EH (cell line): ENCODE results near the gene IZUMO4.

ENCODE experiments used
- DNase-seq: peaks from one replicate; pipeline ENCODE4 v3.0.0-alpha.2; 2015; ENCODE audit warnings: low read depth

Gene IZUMO4, protein sequence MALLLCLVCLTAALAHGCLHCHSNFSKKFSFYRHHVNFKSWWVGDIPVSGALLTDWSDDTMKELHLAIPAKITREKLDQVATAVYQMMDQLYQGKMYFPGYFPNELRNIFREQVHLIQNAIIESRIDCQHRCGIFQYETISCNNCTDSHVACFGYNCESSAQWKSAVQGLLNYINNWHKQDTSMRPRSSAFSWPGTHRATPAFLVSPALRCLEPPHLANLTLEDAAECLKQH

DNA sequence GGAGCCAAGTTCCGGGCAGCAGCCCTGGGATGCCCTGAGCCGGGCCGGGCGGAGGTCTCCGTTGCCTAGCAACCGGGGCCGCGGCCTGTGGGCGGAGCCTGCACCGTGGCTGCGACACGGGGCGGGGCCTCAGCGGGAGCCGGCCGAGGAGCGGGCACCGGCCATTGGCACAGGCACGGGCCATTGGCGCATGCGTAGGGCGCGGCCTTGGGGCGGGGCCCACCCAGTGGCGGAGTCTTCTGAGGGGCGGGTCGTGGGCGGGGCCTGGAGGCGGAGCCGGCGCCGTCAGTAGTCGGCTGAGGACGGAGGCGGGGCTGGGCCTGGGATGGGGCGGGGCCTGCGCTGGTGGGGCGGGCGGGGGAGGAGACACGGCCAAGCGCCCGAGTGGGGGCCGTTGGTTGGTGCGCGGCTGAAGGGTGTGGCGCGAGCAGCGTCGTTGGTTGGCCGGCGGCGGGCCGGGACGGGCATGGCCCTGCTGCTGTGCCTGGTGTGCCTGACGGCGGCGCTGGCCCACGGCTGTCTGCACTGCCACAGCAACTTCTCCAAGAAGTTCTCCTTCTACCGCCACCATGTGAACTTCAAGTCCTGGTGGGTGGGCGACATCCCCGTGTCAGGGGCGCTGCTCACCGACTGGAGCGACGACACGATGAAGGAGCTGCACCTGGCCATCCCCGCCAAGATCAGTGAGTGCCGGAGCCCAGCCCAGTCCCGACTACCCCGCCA, at the start of gene IZUMO4:
IZUMO4 (plus strand) TSS at position 436 of the 723 bp plus-strand sequence; CDS start at position 467, 31 bp downstream.
- peak; percentile 96 for DNase-seq

DNA sequence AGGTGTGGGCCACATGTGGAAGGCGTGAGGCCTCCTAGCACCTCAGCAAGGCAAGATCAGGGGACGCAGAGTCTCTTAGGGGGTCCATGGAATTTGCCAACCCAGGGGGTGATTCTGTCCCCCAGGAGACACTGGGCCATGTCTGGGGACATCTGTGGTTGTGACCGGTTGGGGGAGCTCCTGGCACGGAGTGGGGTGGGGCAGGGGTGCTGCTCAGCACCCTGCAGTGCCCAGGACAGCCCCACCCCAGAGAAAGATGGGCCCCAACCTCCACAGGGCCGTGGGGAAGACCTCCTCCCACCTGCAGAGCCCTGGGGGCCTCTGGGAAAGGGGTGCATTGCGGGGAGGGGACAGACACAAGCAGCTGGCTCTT, 49.7 kb upstream of the IZUMO4 start:
- DNase-seq, result no peak

DNA sequence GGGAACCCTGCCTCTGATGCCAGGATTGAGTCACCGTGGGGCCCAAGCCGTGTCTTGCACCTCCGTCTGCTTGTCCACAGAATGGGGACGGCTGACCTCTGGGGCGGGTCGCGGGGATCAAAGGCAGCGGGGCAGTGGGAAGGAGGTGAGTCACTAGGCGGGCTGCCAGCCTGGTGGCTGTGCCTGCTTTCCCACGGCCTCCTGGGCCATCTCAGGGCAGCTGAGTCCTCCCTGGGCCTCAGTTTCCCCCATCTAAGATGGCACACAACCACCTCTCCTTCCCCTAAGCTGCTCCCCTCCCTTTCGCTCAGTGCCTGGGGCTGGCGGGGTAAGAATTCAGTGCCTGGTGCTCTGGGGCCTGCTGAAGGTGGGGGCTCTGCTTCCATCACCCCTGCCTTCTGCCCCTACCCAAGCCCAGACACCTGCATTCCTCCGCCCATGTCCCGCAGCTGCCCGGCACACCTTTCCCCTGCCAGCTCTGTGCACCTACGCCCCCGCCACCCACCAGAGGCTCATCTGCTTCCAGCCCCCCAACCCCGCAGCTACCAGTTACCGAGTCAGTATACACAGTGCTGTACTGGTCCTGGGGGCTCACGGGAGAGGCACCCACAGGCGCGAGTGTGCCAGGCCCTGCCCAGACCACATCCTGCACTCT, 49.1 kb upstream of the IZUMO4 start:
- DNase-seq, result peak; percentile 61

DNA sequence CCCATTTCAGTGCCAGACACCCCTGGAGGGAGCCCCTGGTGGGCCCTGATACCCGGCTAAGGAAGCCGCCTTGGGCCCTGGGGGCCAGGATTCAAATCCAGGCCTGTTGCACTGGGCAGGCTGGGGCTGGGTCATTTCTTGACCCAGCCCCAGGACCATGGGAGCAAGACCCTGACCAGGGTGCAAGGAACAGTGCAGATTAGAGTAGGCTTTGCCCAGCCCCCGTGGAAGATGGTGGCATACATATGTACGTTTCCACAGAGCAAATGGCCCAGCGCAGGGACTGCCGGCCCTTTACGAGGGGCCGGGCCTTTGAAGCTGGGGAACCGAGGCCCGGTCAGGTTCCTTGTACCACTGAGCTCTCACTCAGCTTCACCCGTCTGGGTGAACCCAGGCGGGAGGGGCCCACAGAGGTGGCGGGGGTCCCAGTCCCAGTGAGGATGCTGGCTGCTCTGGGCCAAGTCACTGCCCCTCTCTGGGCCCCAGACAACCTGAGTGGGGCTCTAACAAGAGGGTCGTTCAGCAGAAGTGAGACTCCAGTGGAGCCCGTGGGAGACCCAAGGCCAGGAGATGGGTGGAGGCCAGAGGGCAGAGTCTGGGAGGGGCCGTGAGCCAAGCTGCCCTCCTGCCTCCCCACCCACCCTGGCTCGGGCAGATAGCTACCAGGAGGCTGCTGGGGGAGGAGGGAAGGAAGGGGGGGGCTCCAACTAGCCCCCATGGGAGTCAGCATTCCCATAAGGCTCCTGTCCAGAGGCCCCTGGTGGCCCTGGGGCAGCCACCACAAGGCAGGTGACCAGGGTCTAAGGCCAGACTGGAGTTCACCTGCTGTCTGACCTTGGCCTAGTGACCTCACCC, 48.4 kb upstream of the IZUMO4 start:
- no peak for DNase-seq

DNA sequence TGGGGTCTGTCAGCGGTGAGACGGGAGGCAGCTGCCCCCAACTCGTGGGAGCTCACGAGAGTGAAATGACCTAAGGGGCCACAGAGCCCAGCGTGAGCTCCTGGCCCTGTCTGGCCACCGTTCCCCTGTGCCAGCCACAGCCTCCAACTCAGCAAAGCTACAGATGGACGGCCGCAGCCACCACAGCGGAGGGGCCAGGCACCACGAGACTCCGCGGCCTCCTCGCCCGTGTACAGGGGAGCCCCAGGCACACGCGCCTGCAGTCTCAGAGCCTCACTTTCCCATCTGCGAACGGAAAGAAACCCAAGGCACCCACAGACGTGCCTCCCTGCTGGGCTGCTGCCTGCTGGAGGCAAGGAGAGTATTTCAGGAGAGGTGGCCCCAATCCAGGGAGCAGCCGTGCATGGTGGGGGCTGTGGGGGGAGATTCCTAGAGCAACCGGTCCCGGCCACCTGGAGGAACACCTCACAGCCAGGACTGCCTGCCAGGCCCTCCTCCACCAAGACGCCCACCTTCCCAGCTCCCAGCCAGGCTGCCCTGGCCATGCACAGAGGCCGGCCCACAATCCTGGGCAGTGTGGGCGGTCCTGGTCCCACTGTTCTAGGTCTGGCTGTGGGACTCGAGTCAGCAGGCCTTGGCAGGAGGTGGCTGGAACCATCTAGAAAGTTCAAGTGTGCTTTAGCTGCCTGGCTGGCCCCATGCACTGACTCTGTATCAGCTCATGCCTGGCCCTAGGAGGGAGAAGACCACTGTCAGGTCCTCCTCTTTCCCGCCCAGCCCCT, 47.6 kb upstream of the IZUMO4 start:
- peak; percentile 32 for DNase-seq

DNA sequence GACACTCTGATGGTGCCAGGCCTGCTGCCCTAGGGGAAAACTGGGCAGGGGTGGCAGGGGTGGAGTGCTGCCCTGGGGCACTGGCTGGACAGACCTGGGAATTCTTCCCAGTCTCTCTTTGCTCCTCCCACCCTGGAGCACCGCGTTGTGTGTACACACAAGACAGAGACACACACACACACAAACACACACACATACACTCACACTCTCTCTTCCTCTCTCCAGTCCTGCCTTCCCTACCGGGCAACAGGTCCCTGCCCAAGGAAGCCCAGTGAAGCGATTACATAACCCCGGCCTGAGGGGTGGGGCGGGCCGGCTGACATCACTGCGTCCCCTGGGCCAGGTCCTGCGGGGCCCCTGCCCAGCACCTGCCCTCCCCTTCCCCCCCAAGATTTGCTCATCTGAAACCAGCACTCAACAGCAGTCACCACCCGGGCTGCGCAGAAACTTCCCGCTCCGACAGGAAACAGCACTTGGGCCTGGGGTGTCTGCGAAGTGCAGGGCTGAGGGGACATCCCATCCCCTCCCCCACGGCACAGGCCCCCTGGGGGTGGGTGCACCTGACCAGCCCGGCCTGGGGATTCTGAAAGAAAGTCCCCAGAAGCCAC, 46.9 kb upstream of the IZUMO4 start:
- peak; percentile 66 for DNase-seq

DNA sequence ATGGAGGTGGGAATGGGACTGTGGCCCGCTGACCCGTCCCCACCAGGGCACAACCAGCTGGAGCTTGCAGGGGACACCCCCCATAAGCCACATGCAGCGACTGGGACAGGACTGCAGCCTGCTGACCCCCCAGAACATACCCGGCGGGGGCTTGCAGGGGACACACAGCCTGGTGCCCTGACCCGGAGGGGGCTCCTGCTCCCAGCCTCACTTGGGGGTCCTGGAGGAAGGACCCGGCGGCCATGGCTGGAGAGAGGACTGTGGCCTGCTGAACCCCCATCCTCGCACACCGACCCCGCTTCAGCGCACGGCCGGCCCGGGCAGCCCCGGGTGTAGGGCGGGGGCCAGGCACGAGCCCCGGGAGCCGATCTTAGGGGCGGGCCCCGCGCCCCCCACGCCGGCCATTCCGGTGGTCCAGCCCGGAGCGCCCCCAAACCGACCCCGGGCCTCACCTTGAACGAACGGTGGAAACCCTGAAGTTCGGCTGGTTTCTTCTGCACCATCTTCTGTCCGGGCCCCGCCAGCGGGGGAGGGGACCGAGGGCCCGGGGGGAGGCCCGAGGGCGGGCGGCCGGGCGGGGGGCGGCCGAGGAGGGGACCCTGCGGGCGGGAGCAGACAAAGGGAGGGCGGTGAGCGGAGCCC, 46.2 kb upstream of the IZUMO4 start:
- DNase-seq, result no peak

DNA sequence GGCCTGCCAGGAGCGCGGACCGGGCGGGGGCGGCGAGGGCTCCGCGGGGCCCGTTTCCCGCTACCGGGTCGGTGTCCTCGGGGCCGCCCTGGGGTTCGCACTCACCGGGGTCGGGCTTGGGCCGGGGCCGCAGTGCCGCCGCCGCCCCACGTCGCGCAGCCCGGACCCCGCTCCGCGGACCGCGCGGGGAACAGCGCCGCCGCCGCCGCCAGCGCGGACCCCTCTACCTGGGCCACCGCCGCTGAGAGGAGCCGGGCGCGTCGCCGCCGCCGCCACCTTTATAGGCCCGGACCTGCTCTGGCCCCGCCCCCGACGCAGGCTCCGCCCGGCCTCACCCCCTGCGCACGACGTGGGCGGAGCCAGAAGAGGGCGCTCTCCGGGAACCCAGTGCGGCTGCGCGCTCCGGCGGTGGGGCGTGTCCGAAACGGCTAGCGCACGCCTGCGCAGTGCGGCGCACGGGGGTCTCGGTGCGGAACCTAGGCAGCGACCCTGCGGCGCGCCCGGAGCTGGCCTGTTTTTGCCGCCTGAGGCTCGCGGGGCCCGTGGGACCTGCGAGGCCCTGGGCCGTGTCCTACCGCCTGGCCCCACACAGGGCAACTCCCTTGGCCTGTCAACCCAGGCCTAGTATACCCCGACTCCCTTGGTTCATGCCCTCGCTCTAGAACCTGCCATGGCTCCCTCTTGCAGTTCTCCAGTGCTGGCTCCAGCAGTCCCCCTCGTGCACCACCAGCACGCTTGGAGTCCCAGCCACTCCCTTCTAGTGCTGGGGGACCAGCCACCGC, 45.5 kb upstream of the IZUMO4 start, which contains the start of gene MKNK2:
MKNK2 (minus strand) TSS at position 254 of the 782 bp plus-strand sequence. CDS start 393 bp downstream, outside the sequence.
- DNase-seq, result peak; percentile 86

DNA sequence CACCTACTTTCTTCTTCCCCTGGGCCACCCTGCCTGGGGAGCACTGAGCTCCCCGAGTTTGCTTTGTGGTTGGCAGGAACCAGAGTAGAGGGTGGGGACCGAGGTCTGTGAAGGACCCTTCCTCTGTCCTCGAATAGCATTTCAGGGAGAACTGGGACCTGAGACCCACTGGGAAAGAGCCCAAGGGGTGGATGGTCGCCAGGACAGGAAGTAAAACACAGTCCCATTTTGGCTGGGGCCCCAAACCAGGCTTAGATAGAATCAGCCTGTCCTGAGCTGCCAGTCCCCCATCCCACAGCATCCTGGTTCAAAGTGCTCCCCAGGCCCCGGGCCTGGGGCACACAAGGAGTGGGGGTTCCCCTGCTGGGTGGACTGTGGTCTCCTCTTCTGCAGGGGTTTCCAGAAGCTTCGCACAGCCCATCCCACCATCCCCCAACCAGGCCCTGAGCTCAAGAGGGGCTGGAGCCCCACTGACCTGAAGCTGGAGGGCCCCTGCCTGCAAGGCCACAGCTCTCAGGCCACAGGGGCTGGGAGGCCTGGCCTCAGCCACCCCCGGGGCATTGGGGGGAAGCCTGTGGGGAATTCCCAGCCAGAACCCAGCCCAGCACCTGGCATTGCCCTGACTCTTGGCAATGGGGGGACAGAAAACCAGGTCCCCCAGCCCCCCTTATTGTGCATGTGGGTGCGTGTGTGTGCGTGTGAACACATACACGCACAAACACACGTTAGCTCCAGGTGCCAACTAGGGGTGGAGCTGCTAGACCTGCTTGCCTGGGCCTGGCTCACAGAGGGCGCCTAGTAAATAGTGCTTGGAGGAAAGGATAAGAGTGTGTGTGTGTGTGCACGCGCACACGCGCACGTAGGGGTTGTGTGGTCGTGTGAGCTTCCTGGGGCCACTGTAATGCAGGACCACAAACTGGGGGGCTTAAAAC, 44.7 kb upstream of the IZUMO4 start:
- peak; percentile 28 for DNase-seq

DNA sequence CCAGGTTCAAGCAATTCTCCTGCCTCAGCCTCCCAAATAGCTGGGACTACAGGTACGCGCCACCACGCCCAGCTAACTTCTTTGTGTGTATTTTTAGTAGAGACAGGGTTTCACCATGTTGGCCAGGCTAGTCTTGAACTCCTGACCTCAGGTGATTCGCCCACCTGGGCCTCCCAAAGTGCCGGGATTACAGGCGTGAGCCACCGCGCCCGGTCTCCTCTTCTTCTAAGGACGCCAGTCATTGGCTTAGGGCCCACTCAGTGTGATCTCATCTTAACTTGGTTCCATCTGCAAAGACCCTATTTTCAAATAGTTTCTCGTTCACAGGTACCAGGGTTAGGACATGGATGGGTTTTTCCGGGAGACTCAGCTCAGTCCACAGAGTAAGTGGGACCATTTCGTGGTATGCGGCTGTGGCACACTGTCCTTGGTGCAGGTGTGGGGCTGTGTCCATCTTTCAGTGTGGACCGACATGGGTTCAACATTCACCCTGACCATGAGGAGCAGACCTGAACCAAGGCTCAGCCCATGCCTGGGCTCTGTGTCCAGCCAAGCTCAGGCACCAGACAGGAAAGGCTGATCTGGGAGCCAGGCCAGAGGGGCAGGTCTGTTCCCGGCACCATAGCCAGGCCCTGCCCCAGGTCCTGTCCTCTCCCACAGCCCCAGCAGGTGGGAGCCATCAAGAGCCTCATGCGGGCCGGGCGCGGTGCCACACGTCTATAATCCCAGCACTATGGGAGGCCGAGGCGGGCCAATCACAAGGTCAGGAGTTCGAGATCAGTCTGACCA, 42.9 kb upstream of the IZUMO4 start:
- no peak for DNase-seq

DNA sequence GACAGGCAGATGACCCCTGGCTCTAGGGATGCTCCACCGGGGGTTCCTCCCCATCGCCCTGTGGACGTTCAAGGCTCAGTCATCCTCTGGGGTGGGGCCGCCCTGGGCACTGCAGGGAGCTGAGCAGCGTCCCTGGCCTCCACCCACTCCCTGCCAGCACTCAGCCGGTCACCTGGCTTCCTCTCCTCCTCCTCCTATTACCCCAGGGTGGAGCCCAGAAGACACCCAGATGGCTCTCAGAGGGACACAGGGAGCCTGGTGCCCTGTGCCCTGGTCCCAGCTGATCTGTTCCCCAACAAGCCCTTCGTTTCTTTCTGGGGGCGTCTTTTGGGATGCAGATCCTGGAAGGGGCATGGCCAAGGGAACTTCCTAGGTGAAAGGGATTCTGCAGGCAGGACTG, 42.0 kb upstream of the IZUMO4 start:
- DNase-seq, result no peak

DNA sequence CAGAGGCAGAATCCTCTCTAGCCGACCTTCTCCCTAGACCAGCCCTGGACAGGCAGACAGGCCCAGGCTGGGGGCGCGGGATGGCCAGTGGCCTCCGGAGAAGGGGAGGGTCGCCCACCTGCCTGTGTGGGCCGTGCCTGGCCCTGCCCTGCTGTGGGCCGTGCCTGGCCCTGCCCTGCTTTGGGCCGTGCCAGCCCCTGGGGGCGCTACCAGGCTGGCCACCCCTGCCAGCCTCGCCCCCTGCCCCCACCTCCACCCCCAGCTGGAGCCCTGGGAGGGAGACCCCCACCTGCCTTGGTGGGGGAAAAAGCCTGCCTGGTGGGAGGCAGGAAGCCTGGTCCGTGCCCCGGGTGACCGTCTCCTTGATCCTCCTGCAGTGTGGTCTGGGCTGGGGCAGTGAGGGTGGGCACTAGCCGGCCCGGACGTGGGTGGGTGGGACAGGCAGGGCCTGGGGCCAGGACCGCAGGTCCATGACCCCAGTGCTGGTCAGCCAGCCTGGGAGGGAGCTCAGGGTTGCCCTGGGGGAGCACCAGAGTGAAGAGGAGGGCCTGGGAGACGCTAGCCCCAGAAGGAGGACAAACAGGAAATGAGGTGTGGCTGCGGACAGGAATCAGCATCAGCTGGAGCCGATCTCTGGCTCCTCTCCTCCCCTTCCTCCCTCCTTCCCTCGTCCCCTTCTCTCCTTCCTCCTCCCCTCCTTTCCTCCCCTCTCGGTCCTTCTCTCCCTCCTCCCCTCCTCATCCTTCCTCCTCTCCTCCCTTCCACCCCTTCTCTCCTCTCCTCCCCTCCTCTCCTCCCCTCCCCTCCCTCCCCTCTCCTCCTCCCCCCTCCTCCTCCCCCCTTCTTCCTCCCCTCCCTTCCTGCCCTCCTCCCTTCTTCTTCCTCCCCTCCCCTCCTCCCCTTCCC, 40.5 kb upstream of the IZUMO4 start:
- DNase-seq, result peak; percentile 87

DNA sequence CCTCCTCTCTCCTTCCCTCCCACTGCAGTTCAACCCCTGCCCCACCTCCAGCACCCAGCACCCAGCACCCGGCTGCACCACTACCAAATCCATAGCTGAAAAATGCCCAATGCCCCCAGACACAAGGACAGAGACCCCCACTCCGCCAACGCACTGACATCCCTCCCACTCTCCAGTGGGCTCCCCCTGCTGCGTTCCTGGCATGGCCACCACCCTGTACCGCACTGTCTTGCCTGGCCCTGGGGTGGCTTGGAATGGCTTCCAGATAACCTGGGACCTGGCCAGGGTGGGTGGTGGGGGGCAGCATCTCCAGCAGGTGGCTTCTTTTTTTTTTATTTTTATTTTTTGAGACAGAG, 39.9 kb upstream of the IZUMO4 start:
- DNase-seq, result no peak

DNA sequence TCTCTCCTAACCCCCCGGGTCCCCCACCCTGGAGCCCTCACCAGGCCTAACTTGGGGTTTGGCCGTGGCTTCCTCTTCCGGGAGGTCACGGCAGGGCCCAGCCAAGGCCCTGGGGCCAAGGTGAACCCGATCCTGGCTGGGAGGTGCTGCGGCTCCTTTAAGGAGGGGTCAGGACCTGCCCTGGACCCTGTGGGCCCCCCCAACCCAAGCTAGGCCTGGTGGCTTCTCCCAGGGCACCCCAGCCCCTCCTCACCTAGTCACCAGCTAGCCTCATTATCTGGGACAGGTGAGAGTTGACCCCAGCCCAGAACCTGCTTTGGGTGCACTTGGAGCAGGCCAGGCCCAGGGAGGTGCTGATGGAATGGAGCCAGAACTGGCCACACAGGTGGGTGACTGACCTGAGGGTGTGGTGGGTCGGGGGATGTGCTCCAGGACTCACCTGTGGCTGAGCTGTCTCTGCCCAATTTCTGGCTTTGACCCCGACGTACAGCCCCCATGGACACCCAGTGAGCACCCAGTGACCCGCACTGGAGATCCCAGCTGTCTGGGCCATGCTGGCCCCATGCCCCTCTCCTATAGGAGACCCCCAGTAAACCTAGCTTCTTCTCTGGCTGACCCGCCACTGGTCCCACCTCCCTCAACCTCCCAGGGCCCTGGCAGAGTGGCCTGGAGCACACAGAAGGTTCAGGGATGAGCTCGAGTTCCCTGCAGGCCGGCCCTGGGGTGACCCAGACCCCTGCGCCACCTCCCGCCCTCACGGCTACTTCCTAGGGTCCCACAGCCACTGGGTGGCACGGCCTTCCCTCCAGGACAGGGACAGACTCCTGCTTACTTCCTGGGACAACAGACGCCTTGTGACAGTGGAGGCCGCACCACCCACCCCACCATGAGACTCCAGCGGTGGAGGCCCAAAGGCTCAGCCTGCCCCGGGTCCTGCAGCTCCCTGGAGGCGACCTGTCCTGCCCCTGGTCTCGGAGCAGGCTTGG, 38.9 kb upstream of the IZUMO4 start:
- no peak for DNase-seq
